ENCODE results near the gene PLXNA4. TPM values are rescaled to one million over a fixed set of nuclear protein-coding genes. Genes with fewer than 3 reads are reported as not detected.

Gene PLXNA4
- total RNA-seq, 1 experiment from 2014 or later, result 0.81 TPM

DNA sequence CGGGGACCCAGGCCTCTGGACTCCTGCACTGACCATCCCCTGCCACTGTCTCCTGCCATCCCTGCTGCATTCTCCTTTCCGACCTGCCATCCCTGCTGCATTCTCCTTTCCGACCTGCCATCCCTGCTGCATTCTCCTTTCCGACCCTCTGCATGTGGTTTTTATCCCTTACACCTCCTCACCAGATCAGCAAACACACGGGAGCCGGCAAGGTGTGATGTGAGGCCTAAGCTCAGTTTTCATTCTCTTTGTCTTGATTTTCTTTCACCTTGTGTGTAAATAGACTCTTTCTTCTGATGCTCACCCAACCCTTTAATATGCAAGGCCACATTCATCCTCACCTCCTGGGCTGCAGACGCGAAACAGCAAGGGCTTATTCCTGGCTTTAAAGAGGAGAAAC is 11.4 kb downstream of the PLXNA4 start:
- peaks cover 3% of the 10 kb centered on the region; the same call in 1 of the 2 replicates for H3K36me3 Mint-ChIP-seq
- H3K27me3 Mint-ChIP-seq (ENCODE audit: low read depth), result peaks cover 74% of the 10 kb centered on the region
- no peak overlapping the region for H3K4me3 Mint-ChIP-seq
- ATAC-seq (peak; percentile 34; the same call in 1 of the 2 replicates), DNase-seq (ENCODE audit: low spot score) (no peak)
- H3K27ac Mint-ChIP-seq, result no peak overlapping the region
- POLR2A ChIA-PET, result interaction anchor here (0.5 kb wide), 1 partner anchor 8 kb away, joined by 4 read pairs; no protein-coding TSS in a partner anchor
- H3K9me3 Mint-ChIP-seq, result peaks cover 4% of the 10 kb centered on the region; the same call in 1 of the 2 replicates
- H3K4me1 Mint-ChIP-seq, result peaks cover 14% of the 10 kb centered on the region
- no peak for TF ChIP-seq NFE2L1 (CRISPR knock-in tag; IDR thresholded peaks at IDR 0.05)
- no peak for TF ChIP-seq HMGXB4 (CRISPR knock-in tag; IDR thresholded peaks at IDR 0.05)
- no peak for TF ChIP-seq ZNF512 (CRISPR knock-in tag; IDR thresholded peaks at IDR 0.05; ENCODE audit: borderline replicate concordance)
- TF ChIP-seq NFYB (CRISPR knock-in tag; conservative IDR thresholded peaks at IDR 0.05; ENCODE audit: low read depth), result no peak
- no peak for TF ChIP-seq GTF2I (CRISPR knock-in tag; conservative IDR thresholded peaks at IDR 0.05)
- TF ChIP-seq, protein P1, sequence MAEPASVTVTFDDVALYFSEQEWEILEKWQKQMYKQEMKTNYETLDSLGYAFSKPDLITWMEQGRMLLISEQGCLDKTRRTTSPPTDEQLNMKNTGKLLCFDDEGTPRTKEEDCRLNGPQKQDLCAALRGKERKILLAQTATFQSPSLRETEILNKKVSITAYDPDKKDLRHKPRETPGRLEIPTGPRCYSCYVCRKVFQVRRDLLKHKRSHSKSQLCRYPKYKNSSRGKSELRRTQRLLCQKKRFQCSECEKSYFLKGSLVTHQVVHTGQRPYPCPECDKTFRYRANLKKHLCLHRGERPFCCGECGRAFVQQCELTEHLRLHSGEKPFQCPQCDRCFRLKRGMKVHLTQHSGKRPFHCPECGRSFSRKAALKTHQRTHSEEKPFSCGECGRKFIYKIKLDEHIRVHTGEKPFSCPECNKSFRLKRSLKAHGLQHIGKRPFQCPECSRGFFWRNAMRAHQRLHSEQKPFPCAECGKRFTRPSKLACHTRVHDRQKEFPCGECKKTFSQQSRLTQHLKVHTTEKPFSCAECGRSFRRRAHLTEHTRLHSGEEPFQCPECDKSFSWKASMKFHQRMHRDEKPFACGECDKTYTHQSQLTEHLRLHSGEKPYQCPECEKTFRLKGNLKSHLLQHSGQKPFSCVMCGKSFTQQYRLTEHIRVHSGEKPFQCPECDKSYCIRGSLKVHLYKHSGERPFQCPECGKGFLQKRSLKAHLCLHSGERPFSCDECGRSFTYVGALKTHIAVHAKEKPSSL (CRISPR knock-in tag; conservative IDR thresholded peaks at IDR 0.05), result no peak
- no peak for TF ChIP-seq NFATC4 (CRISPR knock-in tag; IDR thresholded peaks at IDR 0.05)
- no peak for TF ChIP-seq IRF2 (CRISPR knock-in tag; IDR thresholded peaks at IDR 0.05; ENCODE audit: borderline replicate concordance, low read depth)
- TF ChIP-seq, protein P2, sequence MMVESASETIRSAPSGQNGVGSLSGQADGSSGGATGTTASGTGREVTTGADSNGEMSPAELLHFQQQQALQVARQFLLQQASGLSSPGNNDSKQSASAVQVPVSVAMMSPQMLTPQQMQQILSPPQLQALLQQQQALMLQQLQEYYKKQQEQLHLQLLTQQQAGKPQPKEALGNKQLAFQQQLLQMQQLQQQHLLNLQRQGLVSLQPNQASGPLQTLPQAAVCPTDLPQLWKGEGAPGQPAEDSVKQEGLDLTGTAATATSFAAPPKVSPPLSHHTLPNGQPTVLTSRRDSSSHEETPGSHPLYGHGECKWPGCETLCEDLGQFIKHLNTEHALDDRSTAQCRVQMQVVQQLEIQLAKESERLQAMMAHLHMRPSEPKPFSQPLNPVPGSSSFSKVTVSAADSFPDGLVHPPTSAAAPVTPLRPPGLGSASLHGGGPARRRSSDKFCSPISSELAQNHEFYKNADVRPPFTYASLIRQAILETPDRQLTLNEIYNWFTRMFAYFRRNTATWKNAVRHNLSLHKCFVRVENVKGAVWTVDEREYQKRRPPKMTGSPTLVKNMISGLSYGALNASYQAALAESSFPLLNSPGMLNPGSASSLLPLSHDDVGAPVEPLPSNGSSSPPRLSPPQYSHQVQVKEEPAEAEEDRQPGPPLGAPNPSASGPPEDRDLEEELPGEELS (CRISPR knock-in tag; IDR thresholded peaks at IDR 0.05), result no peak
- no peak for TF ChIP-seq TEAD1 (CRISPR knock-in tag; IDR thresholded peaks at IDR 0.05)
- TF ChIP-seq, protein P3, sequence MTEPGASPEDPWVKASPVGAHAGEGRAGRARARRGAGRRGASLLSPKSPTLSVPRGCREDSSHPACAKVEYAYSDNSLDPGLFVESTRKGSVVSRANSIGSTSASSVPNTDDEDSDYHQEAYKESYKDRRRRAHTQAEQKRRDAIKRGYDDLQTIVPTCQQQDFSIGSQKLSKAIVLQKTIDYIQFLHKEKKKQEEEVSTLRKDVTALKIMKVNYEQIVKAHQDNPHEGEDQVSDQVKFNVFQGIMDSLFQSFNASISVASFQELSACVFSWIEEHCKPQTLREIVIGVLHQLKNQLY (CRISPR knock-in tag; IDR thresholded peaks at IDR 0.05), result no peak
- no peak for TF ChIP-seq MYBL2 (CRISPR knock-in tag; IDR thresholded peaks at IDR 0.05)
- CTCF ChIA-PET, result interaction anchor here (0.9 to 1.7 kb wide), 3 partner anchors 15 to 246 kb away, joined by 3 to 8 read pairs (median 3); no protein-coding TSS in a partner anchor

DNA sequence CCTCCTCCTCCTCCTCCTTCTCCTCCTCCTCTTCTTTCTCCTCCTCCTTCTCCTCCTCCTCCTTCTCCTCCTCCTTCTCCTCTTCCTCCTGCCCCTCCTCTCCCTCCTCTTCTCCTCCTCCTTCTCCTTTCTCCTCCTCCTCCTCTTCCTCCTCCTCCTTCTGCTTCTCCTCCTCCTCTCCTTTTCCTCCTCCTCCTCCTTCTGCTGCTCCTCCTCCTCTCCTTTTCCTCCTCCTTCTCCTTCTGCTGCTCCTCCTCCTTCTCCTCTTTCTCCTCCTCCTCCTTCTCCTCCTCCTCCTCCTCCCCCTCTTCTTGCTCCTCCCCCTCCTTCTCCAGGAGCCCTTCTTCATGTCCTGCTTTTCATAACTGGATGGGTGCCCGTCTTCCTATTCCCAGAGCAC is 12.2 kb downstream of the PLXNA4 start:
- CTCF ChIA-PET, result no interaction called here
- POLR2A ChIA-PET, result no interaction called here
- H3K4me3 Mint-ChIP-seq, result no peak overlapping the region
- peaks cover 14% of the 10 kb centered on the region for H3K4me1 Mint-ChIP-seq
- no peak overlapping the region for H3K27ac Mint-ChIP-seq
- no peak for TF ChIP-seq ZNF317 (CRISPR knock-in tag; IDR thresholded peaks at IDR 0.05; ENCODE audit: borderline replicate concordance, low read depth)
- TF ChIP-seq ZNF263 (CRISPR knock-in tag; IDR thresholded peaks at IDR 0.05; ENCODE audit: low read depth), result peak; percentile 37; the same call in 1 of the 2 replicates
- TF ChIP-seq, protein P4, sequence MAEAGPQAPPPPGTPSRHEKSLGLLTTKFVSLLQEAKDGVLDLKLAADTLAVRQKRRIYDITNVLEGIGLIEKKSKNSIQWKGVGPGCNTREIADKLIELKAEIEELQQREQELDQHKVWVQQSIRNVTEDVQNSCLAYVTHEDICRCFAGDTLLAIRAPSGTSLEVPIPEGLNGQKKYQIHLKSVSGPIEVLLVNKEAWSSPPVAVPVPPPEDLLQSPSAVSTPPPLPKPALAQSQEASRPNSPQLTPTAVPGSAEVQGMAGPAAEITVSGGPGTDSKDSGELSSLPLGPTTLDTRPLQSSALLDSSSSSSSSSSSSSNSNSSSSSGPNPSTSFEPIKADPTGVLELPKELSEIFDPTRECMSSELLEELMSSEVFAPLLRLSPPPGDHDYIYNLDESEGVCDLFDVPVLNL (CRISPR knock-in tag; IDR thresholded peaks at IDR 0.05; ENCODE audit: borderline replicate concordance, low read depth), result no peak
- H3K9me3 Mint-ChIP-seq, result peaks cover 4% of the 10 kb centered on the region; the same call in 1 of the 2 replicates
- DNase-seq (ENCODE audit: low spot score) (no peak), ATAC-seq (no peak)
- H3K36me3 Mint-ChIP-seq, result peaks cover 3% of the 10 kb centered on the region; the same call in 1 of the 2 replicates
- H3K27me3 Mint-ChIP-seq (ENCODE audit: low read depth), result peaks cover 82% of the 10 kb centered on the region

Measured in WTC11 (cell line).